ENCODE data around the gene NUP155. TPM values are rescaled to one million over a fixed set of nuclear protein-coding genes. Genes with fewer than 3 reads are reported as not detected.
"Not testable (repeated sequence)": the region's sequence is repeated elsewhere in the genome, so short reads cannot be mapped to it uniquely, and the experiment has no call there.

Gene NUP155
- 10.7 TPM for total RNA-seq
- long read RNA-seq, full-length matches to known transcripts = 4 of 5 reads
- long read RNA-seq, partial matches to known transcripts = 0 of 5 reads
- long read RNA-seq, other reads (novel, unspliced or antisense) = 1 of 5 reads

GRCh38 chr5:37370864-37371726 is at the start of gene NUP155:
Gene NUP155 (minus strand): TSS chr5:37371106. CDS start chr5:37370977, 129 bp downstream.
- peak; percentile 96 for DNase-seq (ENCODE audit: missing footprints)
- ATAC-seq = peak; percentile 98
- intact Hi-C loops (cut with DNase I) = no loop called here

DNA sequence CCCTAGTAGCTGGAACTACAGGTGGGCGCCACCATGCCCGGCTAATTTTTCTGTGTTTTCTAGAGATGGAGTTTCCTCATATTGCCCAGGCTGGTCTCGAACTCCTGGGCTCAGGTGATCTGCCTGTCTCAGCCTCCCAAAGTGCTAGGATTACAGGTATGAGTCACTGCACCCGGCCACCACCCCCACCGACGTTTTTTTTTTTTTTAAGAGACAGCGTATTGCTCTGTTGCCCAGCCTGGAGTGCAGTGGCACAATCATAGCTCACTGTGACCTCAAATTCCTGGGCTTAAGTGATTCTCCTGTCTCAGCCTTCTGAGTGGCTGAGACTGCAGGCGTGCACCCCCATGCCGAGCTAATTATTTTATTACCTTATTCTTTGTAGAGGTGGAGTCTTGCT is 46.4 kb upstream of the NUP155 start:
- intact Hi-C loops (cut with DNase I) = no loop called here
- ATAC-seq = no peak
- no peak for DNase-seq (ENCODE audit: missing footprints)

DNA sequence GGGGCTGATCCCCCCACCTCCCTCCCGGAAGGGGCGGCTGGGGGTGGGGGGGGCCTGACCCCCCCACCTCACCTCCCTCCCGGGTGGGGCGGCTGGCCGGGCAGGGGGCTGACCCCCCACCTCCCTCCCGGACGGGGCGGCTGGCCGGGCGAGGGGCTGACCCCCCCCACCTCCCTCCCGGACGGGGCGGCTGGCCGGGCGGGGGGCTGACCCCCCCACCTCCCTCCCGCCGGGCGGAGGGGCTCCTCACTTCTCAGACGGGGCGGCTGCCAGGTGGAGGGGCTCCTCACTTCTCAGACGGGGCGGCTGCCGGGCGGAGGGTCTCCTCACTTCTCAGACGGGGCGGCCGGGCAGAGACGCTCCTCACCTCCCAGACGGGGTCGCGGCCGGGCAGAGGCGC is 44.5 kb upstream of the NUP155 start:
- intact Hi-C loops (cut with DNase I); ATAC-seq: not testable (repeated sequence)

DNA sequence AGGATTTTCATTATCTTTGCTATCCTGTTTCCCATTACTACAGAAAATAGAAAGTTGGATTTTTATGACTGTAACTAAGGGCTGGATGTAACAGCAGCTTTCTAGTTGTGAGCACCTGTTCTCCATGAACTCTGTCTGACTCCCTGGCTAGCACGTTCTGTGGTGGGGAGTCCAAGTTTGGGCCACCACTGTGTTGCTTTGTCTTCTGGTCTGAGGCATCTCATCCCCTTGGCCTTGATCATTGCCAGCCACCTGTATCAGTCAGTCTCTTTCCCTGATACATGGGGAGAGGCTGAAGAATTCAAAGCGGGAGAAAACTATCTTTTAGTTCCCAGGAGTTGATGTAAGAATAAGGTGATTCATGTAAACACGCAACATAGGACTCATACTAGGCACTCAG is 41.6 kb upstream of the NUP155 start:
- ATAC-seq = no peak
- intact Hi-C loops (cut with DNase I) = loop anchor here (5.0 kb wide), 1 partner anchor 780 kb away; no protein-coding TSS in a partner anchor
- DNase-seq (ENCODE audit: missing footprints) = no peak

More for the DNA sequence above, 44.5 kb upstream of the NUP155 start:
- DNase-seq (ENCODE audit: missing footprints) = not testable (repeated sequence)

GRCh38 chr5:37400501-37400900 is 29.6 kb upstream of the NUP155 start:
- ATAC-seq (no peak), DNase-seq (ENCODE audit: missing footprints) (no peak)
- intact Hi-C loops (cut with DNase I) = no loop called here

- ATAC-seq (no peak), DNase-seq (ENCODE audit: missing footprints) (no peak)
- intact Hi-C loops (cut with DNase I) = no loop called here
Observed at GRCh38 chr5:37396352-37396751, 25.4 kb upstream of the NUP155 start.

GRCh38 chr5:37391591-37391990 is 20.7 kb upstream of the NUP155 start:
- no peak for ATAC-seq
- intact Hi-C loops (cut with DNase I) = no loop called here
- no peak for DNase-seq (ENCODE audit: missing footprints)

- intact Hi-C loops (cut with DNase I) = not testable (repeated sequence)
- ATAC-seq (peak; percentile 100), DNase-seq (ENCODE audit: missing footprints) (peak; percentile 93)
Observed at GRCh38 chr5:37379100-37379628, 8.3 kb upstream of the NUP155 start, which contains the start of gene WDR70. Gene WDR70 (plus strand): TSS chr5:37379318. CDS start chr5:37379368, 50 bp downstream.

DNA sequence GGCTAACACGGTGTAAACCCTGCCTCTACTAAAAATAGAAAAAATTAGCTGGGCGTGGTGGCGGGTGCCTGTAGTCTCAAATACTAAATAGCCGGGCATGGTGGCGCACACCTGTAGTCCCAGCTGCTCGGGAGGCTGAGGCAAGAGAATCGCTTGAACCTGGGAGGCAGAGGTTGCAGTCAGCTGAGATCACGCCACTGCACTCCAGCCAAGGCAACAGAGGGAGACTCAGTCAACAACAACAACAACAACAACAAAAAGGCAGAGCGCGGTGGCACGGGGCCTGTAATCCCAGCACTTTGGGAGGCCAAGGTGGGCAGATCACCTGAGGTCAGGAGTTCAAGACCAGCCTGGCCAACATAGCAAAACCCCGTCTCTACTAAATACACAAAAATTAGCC is 7.2 kb upstream of the NUP155 start:
- ATAC-seq; DNase-seq (ENCODE audit: missing footprints); intact Hi-C loops (cut with DNase I): not testable (repeated sequence)

GRCh38 chr5:37375091-37375490 is 4.2 kb upstream of the NUP155 start:
- DNase-seq (ENCODE audit: missing footprints) = no peak
- intact Hi-C loops (cut with DNase I) = no loop called here
- no peak for ATAC-seq

DNA sequence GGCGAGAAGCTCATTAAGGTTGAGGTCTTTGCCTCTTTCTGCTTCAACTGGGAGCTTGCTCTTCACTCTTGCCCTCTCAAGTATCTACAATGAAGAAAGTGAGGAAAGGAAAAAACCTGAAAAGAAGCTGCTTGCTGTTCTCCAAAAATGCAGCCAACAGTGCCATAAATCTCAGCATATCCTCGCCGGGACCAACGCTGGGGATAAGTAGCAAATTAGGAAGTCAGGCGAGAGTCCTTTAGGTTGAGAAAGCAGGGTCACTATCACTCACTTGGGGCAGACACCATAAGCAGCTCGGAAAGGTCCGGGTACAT is 399 bp downstream of the NUP155 start:
- intact Hi-C loops (cut with DNase I) = no loop called here
- ATAC-seq = no peak
- DNase-seq (ENCODE audit: missing footprints) = no peak

DNA sequence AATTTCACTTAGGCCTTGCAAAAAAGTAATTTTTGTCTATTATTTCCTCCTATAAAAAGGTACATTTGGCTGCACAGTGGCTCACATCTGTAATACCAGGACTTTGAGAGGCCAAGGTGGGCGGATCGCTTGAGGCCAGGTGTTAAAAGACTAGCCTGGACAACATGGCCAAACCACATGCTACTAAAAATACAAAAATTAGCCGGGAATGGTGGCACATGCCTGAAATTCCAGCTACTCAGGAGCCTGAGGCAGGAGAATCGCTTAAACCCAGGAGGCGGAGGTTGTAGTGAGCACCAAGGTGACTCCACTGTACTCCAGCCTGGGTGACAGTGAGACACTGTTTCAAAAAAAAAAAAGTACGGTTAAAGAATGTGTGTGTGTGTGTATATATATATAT is 15.7 kb downstream of the NUP155 start:
- intact Hi-C loops (cut with DNase I) = no loop called here
- no peak for ATAC-seq
- DNase-seq (ENCODE audit: missing footprints) = no peak

GRCh38 chr5:37342741-37343140 is 28.2 kb downstream of the NUP155 start:
- intact Hi-C loops (cut with DNase I); DNase-seq (ENCODE audit: missing footprints); ATAC-seq: not testable (repeated sequence)

- ATAC-seq; intact Hi-C loops (cut with DNase I); DNase-seq (ENCODE audit: missing footprints): not testable (repeated sequence)
Observed at GRCh38 chr5:37334754-37335153, 36.2 kb downstream of the NUP155 start.

DNA sequence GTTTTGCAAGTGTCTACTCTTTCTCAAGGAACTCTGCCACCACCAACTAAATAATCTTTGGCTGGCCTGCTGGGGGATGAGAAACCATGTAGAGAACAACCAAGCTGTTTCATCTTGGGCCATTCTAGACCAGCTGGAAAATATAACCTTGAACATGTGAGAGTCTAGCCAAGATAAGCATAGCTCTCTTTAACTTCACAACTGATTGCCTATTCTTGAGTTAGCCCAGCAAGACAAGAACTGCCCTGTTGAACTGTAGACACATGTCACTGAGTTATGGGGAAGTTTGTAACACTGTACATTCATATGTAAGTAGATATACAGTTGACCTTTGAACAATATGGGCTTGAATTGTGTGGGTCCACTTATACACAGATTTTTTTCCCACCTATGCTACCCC is 44.4 kb downstream of the NUP155 start:
- intact Hi-C loops (cut with DNase I) = loop anchor here (10.0 kb wide), 1 partner anchor 282 kb away; no protein-coding TSS in a partner anchor
- DNase-seq (ENCODE audit: missing footprints) = no peak
- no peak for ATAC-seq

GRCh38 chr5:37323607-37324006 is 47.3 kb downstream of the NUP155 start:
- intact Hi-C loops (cut with DNase I) = loop anchor here (10.0 kb wide), 1 partner anchor 279 kb away; no protein-coding TSS in a partner anchor
- ATAC-seq = no peak
- DNase-seq (ENCODE audit: missing footprints) = no peak

- intact Hi-C loops (cut with DNase I) = no loop called here
- DNase-seq (ENCODE audit: missing footprints) (no peak), ATAC-seq (no peak)
Observed at GRCh38 chr5:37319037-37319782, 51.7 kb downstream of the NUP155 start.

DNA sequence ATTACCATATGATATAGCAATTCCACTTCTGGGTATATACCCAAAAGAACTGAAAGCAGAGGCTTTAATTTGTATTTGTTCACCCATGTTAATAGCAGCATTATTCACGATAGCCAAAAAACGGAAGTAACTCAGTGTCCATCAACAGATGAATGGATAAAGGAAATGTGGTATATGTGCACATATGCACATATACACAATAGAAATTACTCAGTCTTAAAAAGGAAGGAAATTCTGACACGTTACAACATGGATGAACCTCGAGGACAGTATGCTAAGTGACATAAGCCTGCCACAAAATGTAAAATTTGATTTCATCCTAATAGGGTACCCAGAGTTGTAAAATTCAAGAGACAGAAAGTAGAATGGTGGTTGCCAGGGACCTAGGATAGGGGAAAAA is 54.9 kb downstream of the NUP155 start:
- ATAC-seq (no peak), DNase-seq (ENCODE audit: missing footprints) (no peak)
- intact Hi-C loops (cut with DNase I) = no loop called here

- ATAC-seq (no peak), DNase-seq (ENCODE audit: missing footprints) (no peak)
- intact Hi-C loops (cut with DNase I) = no loop called here
Observed at GRCh38 chr5:37310360-37310759, 60.5 kb downstream of the NUP155 start.

Data from Right ventricle myocardium inferior (tissue), 1 donor.